Activated CD8-positive, alpha-beta memory T cell treated with anti-CD3 and anti-CD28 coated beads for 4 hours (primary cell): Measurements from ENCODE around the gene WEE2.
"Not testable (repeated sequence)": the region's sequence is repeated elsewhere in the genome, so short reads cannot be mapped to it uniquely, and the experiment has no call there.

Source experiments
- DNase-seq, 2 donors: peaks; one replicate each; pipeline ENCODE4 v3.0.0-alpha.2; 2020; ENCODE audit warnings: low read depth in 2 of 2

WEE2 gene

GRCh38 chr7:141708351-141708750 lies at the start of gene WEE2:
TSS of gene WEE2 (plus strand) at chr7:141708353. CDS start at chr7:141708759, 406 bp downstream.
- no peak for DNase-seq

- DNase-seq, result no peak
Measured at GRCh38 chr7:141659501-141659900, 48.7 kb upstream of the WEE2 start.

- no peak for DNase-seq
Measured at GRCh38 chr7:141660259-141660658, 47.9 kb upstream of the WEE2 start.

GRCh38 chr7:141663081-141663849 lies 44.9 kb upstream of the WEE2 start:
- no peak for DNase-seq

- no peak for DNase-seq
Measured at GRCh38 chr7:141664450-141664849, 43.7 kb upstream of the WEE2 start.

- DNase-seq, result no peak
Measured at GRCh38 chr7:141665208-141666035, 42.7 kb upstream of the WEE2 start.

- no peak for DNase-seq
Measured at GRCh38 chr7:141666071-141666470, 42.1 kb upstream of the WEE2 start.

- no peak for DNase-seq
Measured at GRCh38 chr7:141668853-141669252, 39.3 kb upstream of the WEE2 start.

GRCh38 chr7:141671705-141672496 lies 36.3 kb upstream of the WEE2 start:
- DNase-seq, result no peak

- DNase-seq, result no peak
Measured at GRCh38 chr7:141673346-141673745, 34.8 kb upstream of the WEE2 start.

- no peak for DNase-seq
Measured at GRCh38 chr7:141674171-141674671, 33.9 kb upstream of the WEE2 start.

GRCh38 chr7:141674702-141675101 lies 33.5 kb upstream of the WEE2 start:
- no peak for DNase-seq

GRCh38 chr7:141675436-141676215 lies 32.5 kb upstream of the WEE2 start:
- DNase-seq, result no peak

- DNase-seq, result no peak
Measured at GRCh38 chr7:141676618-141677017, 31.5 kb upstream of the WEE2 start.

GRCh38 chr7:141679014-141679413 lies 29.1 kb upstream of the WEE2 start:
- DNase-seq, result no peak

- no peak for DNase-seq
Measured at GRCh38 chr7:141685285-141686023, 22.7 kb upstream of the WEE2 start.

GRCh38 chr7:141686074-141686473 lies 22.1 kb upstream of the WEE2 start:
- DNase-seq, result no peak

- no peak for DNase-seq
Measured at GRCh38 chr7:141686670-141687069, 21.5 kb upstream of the WEE2 start.

- DNase-seq, result no peak
Measured at GRCh38 chr7:141688043-141688442, 20.1 kb upstream of the WEE2 start.

GRCh38 chr7:141689072-141689825 lies 18.9 kb upstream of the WEE2 start:
- DNase-seq, result not testable (repeated sequence)
